ENCODE data around the gene UBE2E1. TPM values are rescaled to one million over a fixed set of nuclear protein-coding genes. Genes with fewer than 3 reads are reported as not detected.

UBE2E1 gene
- total RNA-seq, 1 experiment from 2014 or later, result 81.6 TPM

- no peaks in the 10 kb centered on the region for H3K9me3 ChIP-seq
- H3K4me3 ChIP-seq, result no peak overlapping the region
- no peaks in the 10 kb centered on the region for H3K36me3 ChIP-seq
- no peak for DNase-seq
- H3K27me3 ChIP-seq, result no peaks in the 10 kb centered on the region
These were observed 128.5 kb downstream of the UBE2E1 start for GRCh38 chr3:23934253-23934652.

GRCh38 chr3:23937296-23937695 lies 131.5 kb downstream of the UBE2E1 start:
- Histone ChIP-seq H3K27me3 (no peaks in the 10 kb centered on the region), H3K36me3 (no peaks in the 10 kb centered on the region), H3K4me3 (no peak overlapping the region), H3K9me3 (no peaks in the 10 kb centered on the region)
- DNase-seq, result no peak

DNA sequence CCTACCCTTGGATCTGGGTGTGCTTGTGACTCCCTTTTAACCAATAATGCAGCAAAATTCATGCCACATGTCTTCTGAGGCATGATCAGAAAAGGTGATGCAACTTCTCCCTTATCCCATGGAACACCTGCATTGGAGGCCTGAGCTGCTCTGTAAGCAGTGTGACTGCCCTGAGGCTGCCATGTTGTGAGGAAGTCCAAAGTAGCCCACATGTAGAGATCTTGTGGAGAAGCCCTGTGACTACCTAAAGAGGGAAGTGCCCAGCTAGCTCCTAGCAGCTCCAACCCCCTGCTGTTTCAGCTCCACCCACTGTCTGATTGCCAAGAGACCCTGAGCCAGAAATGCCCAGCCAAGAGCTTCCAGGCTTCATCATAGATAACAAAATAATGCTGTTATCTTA lies 132.9 kb downstream of the UBE2E1 start:
- no peak overlapping the region for H3K4me3 ChIP-seq
- no peaks in the 10 kb centered on the region for H3K9me3 ChIP-seq
- no peaks in the 10 kb centered on the region for H3K36me3 ChIP-seq
- H3K27me3 ChIP-seq, result no peaks in the 10 kb centered on the region
- DNase-seq, result no peak

DNA sequence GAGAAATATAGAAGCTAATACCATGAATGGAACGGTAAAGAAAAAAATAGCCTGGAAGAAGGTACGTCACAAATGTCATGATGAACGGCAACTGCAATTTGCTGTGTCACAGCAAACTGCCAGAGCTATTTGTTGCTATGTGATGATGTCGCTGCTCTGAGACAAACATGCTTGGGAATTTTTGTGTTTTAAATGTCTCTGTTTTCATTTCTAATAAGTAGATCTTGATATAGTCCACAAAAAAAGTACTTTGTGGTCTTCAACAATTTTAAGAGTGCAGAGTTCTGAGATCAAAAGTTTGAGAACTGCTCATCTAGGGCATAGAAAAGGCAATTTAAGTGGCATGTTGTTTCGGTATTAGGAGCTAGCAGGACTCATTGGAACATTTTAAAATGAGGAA lies 135.0 kb downstream of the UBE2E1 start:
- no peaks in the 10 kb centered on the region for H3K27me3 ChIP-seq
- H3K36me3 ChIP-seq, result no peaks in the 10 kb centered on the region
- no peak overlapping the region for H3K4me3 ChIP-seq
- DNase-seq, result no peak
- H3K9me3 ChIP-seq, result no peaks in the 10 kb centered on the region

Other genes with a start within 250 kb of the UBE2E1 start
- 9.9 and 12.9 TPM in 2 replicates for gene NKIRAS1, start 111.0 kb downstream of the UBE2E1 start, total RNA-seq (2014; rRNA removed; shearing (Covaris generic); ENCODE audit: low replicate concordance)
- 2,383 and 4,340 TPM in 2 replicates for gene RPL15, start 111.2 kb downstream of the UBE2E1 start, total RNA-seq (2014; rRNA removed; shearing (Covaris generic); ENCODE audit: low replicate concordance)
- 5.9 and 9.7 TPM in 2 replicates for gene NR1D2, start 139.3 kb downstream of the UBE2E1 start, total RNA-seq (2014; rRNA removed; shearing (Covaris generic); ENCODE audit: low replicate concordance)